ENCODE measurements around the gene ADAM29. TPM values are rescaled to one million over a fixed set of nuclear protein-coding genes. Genes with fewer than 3 reads are reported as not detected.
"Not testable (repeated sequence)": the region's sequence is repeated elsewhere in the genome, so short reads cannot be mapped to it uniquely, and the experiment has no call there.

Gene ADAM29
- total and polyA plus RNA-seq, 2 of the 8 experiments (the other 6 are each of a cell fraction or from before 2014, with no cell fraction given) = 0.03 TPM; not detected in 1

- TF ChIP-seq CTCF (IDR thresholded peaks at IDR 0.05; ENCODE audit: control extremely low read depth in 1 of 3, insufficient read depth in 1 of 3, low read depth in 1 of 3, low read length in 3 of 3) (no peak), BACH1 (IDR thresholded peaks at IDR 0.05; ENCODE audit: low read length) (no peak)
These were observed 99.6 kb downstream of the ADAM29 start (continued) for GRCh38 chr4:175017751-175018150.

GRCh38 chr4:175019447-175019846 lies 101.3 kb downstream of the ADAM29 start:
- H3K79me1 ChIP-seq (ENCODE audit: low read depth, low read length); FAIRE-seq; H3K9me3 ChIP-seq (ENCODE audit: insufficient read depth in 2 of 2, low read depth in 1 of 2, low read length in 1 of 2); H2BK15ac ChIP-seq (ENCODE audit: low read length); DNase-seq (ENCODE audit: low read depth in 1 of 2, low spot score in 2 of 2); H3K23ac ChIP-seq (ENCODE audit: insufficient read length); H3K36me3 ChIP-seq (ENCODE audit: control insufficient read depth in 2 of 4, insufficient read depth in 4 of 4, low read length in 3 of 4); H2AK5ac ChIP-seq (ENCODE audit: low read depth, low read length); H2BK20ac ChIP-seq (ENCODE audit: low read length); POLR2A ChIA-PET (ENCODE audit: partially characterized antibody); H2BK120ac ChIP-seq (replicated peaks; ENCODE audit: low read depth, low read length); H3K4me3 ChIP-seq (ENCODE audit: extremely low read depth in 1 of 4, insufficient read depth in 2 of 4, low read depth in 3 of 4, low read length in 4 of 4); H3K4me2 ChIP-seq (ENCODE audit: insufficient read depth in 1 of 2, low read depth in 2 of 2, low read length in 2 of 2); H4K91ac ChIP-seq (replicated peaks; ENCODE audit: insufficient read length, low read length); CTCF ChIA-PET (ENCODE audit: partially characterized antibody); H3K27ac ChIP-seq (ENCODE audit: low read depth, low read length); H3K4ac ChIP-seq (replicated peaks; ENCODE audit: insufficient read length, low read depth, low read length); H3K56ac ChIP-seq (replicated peaks; ENCODE audit: insufficient read length, low read depth, low read length); H2BK5ac ChIP-seq (ENCODE audit: low read depth, low read length); H3K23me2 ChIP-seq (ENCODE audit: low read depth, low read length); H2AFZ ChIP-seq (ENCODE audit: low read length); H3K4me1 ChIP-seq (replicated peaks in 1 of 4; ENCODE audit: control insufficient read depth in 3 of 4, insufficient read depth in 4 of 4, low read length in 3 of 4); H2BK12ac ChIP-seq (ENCODE audit: low read depth, low read length); H4K20me1 ChIP-seq (replicated peaks in 1 of 2; ENCODE audit: control insufficient read depth in 1 of 2, insufficient read depth in 2 of 2, low read length in 2 of 2); H4K5ac ChIP-seq (ENCODE audit: insufficient read length, low read depth, low read length); H3K27me3 ChIP-seq (replicated peaks in 1 of 4; ENCODE audit: control insufficient read depth in 3 of 4, extremely low read depth in 1 of 4, insufficient read depth in 3 of 4, low read length in 3 of 4); H3K9ac ChIP-seq (replicated peaks in 1 of 4; ENCODE audit: extremely low read depth in 1 of 4, low read depth in 3 of 4, low read length in 3 of 4); H3K18ac ChIP-seq (ENCODE audit: extremely low read depth, low read length); H3K14ac ChIP-seq (ENCODE audit: insufficient read length); H3K79me2 ChIP-seq (ENCODE audit: control insufficient read depth in 1 of 2, insufficient read depth in 2 of 2, low read length in 2 of 2): not testable (repeated sequence)
- peak overlapping the region; percentile 79; the same call in 1 of the 2 replicates for H4K8ac ChIP-seq (ENCODE audit: extremely low read depth, insufficient read depth, low read length)
- 97% methylated on average over 19 of the region's 20 CpGs; no CpG with 5 or more reads in 1 of the 2 experiments for WGBS, 2 experiments (ENCODE audit: extremely low coverage in 1 of 2, insufficient coverage in 1 of 2, insufficient read length in 1 of 2, insufficient replicate concordance in 2 of 2, low coverage in 1 of 2, low lambda C conversion rate in 2 of 2, missing lambda C conversion rate in 1 of 2)

All from H1 (cell line).